Suppressor macrophage (primary cell): ENCODE results near the gene SLC9C1.

Source experiments
- DNase-seq, 4 experiments: peaks; one replicate each; pipeline ENCODE4 v3.0.0-alpha.2; 2020 to 2022
- total RNA-seq, 17 experiments: gene quantifications; one replicate each; lab custom pipeline; 2026; ENCODE audit warnings: mixed read lengths in 6 of 17, inconsistent platforms in 3 of 17; lab: John Stamatoyannopoulos, UW

The SLC9C1 gene
- 0 to 3.4 (median 0) reads per million in 17 experiments for total RNA-seq

DNA sequence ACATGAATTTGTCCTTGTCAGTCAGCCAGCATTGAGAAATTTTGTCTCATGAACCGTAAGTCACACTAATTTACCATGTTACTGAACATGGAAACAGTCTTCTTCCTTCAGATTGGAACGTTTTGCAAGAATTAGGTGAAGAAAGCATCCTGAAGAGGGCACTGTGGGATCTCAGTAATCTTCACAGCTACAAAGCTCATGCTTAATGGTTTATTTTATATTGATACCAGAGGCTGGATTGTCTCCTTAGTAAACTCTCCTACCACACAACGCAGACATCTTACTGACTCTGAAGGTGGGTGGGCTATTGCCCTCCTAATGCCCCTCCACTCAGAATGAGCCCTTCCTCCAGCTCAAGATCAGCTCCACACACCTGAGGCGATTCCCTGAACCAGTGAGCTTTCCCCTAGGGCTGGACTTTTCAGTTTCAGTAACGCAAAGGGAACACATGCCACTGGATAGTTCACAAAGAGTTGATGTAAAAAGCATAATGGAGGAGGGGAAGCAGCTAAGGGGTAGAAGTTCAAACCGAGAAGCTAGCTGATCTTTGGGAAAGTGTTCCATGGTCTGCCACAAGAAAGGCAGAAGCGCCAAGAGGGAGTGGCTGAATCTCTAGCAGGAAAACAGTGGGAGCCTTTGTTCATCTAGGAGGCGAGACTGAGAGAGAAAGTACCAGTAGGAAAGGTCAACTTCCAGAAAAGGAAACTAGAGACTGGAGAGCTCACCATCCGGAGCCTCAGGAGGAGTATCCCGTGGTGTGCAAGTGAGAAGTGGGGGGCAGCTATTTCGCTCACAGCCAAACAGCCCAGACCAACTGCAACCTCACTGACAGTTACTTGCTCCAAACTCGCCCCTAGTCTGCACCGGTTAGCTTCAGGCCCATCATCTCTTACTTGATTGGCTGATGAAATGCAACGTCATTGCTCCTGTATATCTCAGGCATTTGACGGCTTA, at the start of gene SLC9C1:
SLC9C1 (minus strand) TSS at position 849 of the 954 bp plus-strand sequence. CDS start 7,425 bp downstream, outside the sequence.
- peak; percentile 59 to 78 (median 63) for DNase-seq

DNA sequence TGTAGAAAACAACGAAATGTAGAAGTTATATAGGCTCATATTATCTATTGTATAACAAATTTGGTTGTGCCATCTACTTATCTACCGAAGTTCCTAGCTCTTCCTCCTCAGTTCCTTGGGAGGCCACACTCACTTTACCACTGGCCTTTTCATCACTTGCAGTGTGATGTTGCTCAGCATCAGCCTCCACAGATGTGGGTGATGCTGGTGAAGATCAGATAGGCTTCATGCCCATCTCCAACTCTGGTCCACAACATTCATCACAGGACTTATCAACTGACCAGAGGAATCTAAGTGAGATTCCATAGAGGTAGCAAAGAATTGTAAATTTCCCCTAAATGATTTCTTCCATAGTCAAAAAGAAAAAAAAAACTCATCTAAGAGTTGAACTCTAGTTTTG, 47.4 kb upstream of the SLC9C1 start:
- DNase-seq = no peak

DNA sequence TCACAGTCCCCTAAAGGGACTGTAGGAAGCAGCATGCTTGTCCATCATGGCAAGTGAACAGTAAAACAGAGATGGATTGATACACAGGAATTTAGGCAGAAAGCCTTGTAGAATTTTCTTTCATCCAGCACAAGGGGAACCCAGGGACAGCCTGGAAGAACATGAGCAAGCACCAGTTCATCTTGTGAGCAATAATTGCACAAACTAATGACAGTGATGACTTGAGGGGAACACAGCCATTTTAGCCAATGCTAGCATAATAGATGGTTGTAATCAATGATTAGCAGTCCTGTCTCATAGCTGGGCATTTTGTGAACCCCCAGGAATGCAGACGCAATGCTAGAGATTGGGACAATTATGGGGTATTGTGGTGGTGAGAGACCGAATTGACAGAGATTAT, 45.6 kb upstream of the SLC9C1 start:
- DNase-seq = no peak

DNA sequence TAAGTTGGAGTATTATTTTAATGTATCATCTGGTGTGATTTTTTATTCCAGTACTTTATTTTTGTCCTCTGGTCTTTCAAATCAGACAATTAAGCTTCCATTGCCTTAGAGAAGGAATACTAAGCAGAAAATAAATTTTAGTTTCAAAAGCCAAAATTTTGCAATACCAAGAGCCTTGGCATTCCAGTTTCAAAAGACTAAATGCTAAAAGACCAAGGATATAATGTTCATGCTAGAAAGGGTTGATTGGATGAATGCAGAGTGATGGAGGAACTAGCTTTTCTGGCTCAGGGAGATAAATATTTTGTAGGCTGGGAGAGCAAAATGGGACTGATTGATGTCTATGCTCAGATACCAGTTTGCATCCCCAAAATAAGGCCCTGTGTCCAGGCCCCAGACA, 45.1 kb upstream of the SLC9C1 start:
- no peak for DNase-seq

DNA sequence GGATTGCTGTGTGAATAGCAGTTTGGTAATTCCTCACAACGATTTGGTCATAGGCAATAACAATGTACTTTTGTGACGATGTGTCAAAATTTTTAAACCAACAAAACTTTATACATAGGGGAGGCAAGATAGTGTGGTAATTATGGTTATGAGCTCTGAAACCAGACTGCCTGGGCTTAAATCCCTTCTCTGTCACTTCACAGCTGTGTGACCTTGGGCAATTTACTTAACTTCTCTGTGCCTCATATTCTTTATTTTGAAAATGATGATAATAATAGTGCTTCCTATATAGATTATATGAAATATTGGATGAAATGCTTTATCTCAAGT, 44.7 kb upstream of the SLC9C1 start:
- no peak for DNase-seq

DNA sequence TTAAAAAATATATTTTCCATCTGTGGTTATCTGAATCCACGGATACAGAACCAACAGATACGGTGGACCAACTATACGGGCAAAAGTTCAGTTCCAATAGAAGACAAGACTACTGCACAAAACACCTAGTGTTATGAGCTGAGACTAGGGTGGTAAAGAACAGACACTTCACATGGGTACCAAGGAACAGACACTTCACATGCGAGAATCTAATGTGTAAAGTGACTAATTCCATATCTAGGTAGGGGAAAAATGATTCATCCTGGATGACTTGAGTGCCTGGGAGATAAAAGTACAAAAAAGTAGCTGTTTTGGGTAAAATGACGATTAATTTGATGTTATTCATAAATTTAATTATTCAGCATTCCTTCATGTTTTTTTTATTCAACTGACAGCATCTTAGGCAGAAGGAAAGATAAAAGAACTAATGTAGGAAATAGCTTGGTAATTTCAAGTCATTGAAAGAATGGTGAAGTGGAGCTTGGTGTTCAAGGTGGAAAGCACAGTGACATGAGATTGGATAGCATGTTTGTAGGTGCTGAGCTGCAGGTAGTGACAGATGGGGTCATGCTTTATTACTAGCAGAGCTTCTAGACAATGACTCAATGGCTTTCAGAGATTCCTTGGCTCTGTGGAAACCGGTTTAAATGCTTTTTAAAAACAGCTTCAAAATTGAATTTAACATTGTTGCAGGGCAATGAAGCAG, 44.2 kb upstream of the SLC9C1 start:
- DNase-seq = no peak

DNA sequence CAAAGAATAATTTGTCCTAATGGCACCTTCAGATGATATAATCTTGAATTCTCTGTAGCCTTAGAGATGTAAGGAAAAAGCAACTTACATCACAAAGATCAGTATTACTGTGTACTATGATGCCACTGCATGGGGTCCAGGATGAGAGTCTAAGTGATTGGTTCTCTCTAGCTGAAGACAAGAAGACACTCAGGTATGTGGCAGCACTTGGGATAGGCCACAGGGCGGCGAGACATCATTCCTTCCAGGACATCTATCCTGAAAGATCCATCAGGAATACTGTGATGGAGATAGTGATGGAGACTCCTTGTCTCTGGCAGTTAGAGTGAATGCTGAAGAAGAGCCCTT, 41.4 kb upstream of the SLC9C1 start:
- DNase-seq = no peak

- no peak for DNase-seq
Measured at GRCh38 chr3:112334691-112335433, 40.8 kb upstream of the SLC9C1 start.

DNA sequence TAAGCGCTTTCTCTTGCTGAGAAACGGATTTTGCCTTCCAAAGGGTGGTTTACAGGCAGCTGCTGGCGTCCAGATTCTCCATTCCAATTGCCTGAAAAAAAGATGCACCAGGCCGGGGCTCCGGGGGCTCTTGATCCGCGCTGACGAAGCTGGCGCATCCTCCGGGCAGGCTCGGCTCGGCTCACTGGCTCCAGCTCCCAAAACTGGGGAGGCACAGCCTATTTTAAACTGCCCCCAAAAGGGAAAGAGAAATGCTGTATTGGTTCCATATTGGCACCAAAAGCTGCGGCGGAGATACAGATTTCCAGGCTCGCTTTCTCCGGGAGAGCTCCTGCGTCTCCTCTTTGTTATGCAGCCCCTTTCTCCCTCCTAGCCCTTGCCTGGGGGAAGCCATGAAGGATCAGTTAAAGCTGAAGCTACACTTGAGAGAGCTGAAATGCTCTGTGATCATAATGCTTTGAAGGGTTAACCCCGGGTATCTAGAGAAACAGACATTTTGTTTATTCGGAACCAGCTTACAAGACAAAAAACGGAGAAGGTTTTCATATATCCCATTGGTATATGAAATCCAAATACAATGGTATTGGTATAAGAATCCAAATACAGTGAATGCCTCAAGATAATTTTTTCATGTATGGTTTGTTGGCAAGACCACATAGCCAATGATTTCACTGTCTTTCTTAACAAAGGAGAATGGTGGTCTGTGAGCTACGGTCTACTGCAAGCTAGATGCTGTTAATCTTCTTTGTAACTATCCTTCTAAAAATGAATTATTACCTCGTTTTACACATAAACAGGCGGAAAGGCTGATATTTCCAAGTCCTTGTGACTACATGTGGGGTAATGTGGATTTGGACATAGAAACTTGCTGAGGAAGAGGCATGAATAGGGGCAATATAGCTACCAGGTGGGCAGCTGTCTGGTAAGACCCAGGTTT, 39.6 kb upstream of the SLC9C1 start:
- peak in 2 of 4 experiments; percentile 5 to 8 for DNase-seq

DNA sequence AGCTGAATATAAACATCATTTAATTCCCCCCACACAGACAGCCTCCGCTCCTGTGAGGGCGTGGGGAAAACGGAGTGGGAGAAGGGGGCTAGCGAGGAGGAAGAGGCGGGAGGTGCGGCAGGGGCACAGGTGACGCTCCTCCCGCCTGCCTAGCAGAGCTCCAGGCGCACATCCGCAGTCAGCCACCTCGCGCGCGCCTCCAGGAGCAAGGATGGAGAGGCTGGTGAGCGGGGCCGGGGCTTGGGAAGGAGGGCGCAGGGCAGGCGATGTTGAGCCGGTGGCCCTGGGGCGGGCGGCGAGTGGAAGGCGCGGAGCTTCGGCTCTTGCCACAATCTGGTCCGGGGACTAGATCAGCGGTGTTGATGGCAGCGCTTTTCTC, 39.0 kb upstream of the SLC9C1 start, which contains the start of gene CD200:
CD200 (plus strand) TSS at position 155 of the 379 bp plus-strand sequence; CDS start at position 212, 57 bp downstream.
- DNase-seq = peak in 3 of 4 experiments; percentile 13 to 41 (median 23)

GRCh38 chr3:112331851-112332250, 37.8 kb upstream of the SLC9C1 start:
- no peak for DNase-seq

DNA sequence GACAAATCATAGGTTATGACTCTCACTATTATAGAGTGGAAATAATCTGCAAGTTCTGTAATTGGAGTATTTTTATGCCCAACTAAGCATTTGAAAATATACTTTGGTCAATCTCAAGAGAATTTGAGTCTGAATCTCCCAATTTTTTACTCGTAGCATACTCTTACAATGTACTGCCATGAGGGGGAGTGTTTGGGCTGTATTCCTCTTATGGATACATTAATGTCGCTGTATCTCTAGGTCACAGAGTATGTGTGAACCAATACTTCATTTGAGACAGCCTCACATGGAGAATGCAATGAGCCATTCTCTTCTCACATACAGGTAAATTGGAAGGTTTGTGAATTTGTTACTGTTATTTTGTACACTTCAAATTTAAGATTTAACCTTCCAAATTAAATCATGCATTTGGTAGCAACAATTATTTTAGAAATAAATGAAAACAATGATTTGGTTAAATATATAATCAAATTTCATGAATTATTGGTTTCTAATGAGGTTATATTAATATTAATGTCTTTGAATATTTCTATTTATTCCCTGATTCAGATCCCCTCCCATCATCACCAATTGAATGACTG, 33.4 kb upstream of the SLC9C1 start:
- peak; percentile 62 to 78 (median 68) for DNase-seq

- no peak for DNase-seq
Measured at GRCh38 chr3:112321867-112322652, 28.0 kb upstream of the SLC9C1 start.

DNA sequence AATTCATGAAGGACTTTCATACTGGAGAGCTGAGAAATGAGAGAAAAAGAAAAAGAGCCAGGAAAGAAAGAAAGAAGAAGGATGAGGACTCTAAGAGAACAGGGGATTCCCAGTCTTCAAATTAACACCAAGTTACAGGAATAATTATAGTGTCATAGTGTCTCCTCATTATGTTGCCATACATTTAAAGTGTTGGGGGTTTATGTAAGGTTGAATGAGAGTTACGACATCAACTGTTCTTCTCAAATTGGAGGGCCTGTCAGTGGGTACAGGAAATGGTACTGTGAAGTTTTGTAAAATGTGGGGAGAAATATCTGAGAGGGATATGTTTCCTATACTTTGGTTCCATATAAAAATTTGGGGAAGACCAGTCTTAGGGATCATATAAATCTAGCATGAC, 26.7 kb upstream of the SLC9C1 start:
- DNase-seq = peak in 2 of 4 experiments; percentile 10 to 22

DNA sequence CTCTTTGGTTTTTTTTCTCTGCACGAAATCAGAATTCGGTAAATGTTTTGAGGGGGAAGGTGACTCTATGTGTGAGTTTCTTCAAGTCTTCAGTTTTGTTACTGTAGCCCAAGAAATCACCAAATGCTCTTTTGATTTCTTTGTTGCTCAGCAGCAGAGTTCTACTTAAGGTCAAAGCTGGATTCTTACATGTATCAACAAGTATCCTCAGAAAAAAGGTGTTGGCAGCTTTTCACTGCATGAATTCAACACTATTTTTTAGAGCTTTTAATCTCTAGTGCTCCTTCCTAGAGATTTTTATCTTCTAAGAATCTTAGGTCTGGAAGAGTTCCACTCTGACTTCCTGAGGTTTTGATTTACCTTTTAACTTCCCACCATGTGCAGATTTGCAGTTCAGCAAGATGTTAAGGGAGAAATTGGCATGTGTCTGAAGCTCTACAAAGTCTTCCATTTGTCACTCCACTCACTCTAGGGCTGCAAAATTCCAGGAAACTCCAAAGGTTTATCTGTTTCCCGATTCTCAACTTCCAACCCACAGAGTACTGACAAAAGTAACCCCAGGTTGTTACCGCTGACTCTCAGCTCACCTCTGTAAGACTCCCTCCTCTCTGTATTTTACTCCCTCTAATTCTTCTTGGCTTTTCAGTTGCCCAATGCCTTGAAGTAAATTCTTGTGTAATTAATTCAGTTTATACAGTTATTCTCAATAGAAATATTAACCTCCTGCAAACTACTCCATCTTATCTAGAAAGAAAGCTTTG, 25.7 kb upstream of the SLC9C1 start:
- DNase-seq = no peak

DNA sequence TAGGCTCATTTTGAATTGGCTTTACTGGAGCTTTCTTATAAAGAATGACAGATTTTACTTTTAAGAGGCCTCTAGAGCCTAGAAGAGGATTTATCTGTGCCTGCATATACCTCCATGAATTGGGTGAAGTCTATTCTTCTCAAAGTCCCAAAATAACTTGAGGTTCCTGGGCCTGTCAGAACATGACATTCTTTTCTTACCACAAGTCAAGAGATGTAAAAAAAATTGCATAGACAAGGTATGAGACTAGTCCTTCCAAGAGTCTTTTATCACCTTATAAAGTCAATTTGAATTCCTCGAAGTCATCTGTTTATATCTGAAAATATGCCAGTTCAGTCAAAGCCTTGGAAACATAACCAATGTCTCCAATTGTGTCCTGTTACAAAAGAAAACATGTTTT, 21.8 kb upstream of the SLC9C1 start:
- DNase-seq = no peak

DNA sequence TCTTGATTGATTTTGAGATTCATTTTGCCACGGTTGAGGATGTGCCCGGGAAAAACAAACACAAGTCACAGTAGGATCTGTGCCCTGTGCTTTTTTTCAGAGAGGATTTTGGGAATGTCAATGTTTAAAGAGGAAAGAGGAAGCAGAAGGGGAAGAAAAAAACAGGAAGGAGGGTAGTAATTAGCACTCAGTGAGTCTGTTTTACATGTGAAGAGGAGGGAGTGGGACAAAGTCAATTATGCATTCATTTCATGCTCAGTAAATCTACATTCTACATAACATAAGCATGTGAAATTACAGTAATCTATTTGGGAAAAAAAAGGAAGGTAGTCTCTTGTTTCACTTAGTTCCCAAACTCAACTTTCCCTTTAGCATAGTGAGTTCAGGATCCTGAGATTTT, 20.6 kb upstream of the SLC9C1 start:
- DNase-seq = peak in 2 of 4 experiments; percentile 26 to 29

DNA sequence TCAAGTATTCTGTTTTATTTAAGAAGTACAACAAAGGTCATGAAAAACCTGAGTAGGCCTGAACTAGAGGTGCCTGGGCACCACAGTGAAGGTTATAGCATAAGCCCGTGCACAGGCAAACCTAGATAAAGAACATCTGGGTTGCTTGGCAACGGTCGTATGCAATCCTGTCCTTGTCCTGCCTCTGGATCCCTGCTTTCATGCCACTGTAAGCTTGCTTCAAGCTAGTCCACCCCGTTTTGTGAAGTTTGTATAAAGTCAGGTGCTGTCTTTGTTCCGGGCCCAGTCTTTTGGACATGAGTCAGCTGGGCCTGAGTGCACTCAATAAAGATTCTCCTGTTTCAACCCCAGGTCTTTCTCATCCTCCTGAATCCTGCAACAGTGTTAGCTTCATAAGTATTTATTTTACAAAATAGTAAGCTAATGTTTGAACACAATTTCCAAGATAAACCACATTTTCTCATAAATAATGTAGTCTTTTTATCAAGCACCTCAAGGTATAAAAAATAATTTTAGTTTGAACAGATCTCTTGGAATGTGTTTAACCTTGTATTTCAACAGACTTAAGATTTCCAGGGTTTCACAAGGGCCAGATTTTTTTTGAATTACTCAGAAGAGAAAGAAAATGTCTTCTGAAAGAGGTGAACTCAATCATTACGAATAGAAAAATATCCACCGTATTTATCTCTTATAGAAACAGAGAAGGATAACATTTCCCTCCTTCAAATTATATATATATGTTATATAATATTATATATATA, 14.3 kb upstream of the SLC9C1 start:
- DNase-seq = no peak

DNA sequence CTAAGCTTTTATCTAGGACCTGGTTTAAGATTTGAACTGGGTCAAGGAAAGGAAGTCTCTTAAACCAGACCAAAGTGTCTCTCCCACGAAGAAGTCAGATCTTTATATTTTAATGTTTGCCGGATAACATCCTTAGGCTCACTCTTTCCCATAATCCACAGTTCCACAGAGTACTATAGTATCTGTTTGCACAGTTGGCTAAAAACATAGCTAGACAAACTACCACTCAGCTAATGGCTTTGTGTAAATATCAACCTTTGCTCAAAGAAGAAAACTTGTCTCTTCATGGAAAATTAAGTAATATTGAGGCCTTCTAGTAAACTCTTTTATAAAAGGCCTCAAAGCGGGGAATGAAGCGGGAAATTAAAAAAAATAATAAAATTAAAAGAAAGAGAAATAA, 13.5 kb upstream of the SLC9C1 start:
- DNase-seq = no peak
